GM18502 (cell line): ENCODE measurements around the gene FBXO10.
"Not testable (repeated sequence)": the region's sequence is repeated elsewhere in the genome, so short reads cannot be mapped to it uniquely, and the experiment has no call there.

Source experiments
- ATAC-seq: cut with Tn5 transposase; IDR thresholded peaks from one replicate; pipeline ENCODE4 v1.9.1; 2021; ENCODE audit warnings: mild to moderate bottlenecking; ENCODE audit not compliant: unreplicated experiment, poor library complexity

The FBXO10 gene

GRCh38 chr9:37515620-37516258, 60.4 kb downstream of the FBXO10 start:
- no peak for ATAC-seq

DNA sequence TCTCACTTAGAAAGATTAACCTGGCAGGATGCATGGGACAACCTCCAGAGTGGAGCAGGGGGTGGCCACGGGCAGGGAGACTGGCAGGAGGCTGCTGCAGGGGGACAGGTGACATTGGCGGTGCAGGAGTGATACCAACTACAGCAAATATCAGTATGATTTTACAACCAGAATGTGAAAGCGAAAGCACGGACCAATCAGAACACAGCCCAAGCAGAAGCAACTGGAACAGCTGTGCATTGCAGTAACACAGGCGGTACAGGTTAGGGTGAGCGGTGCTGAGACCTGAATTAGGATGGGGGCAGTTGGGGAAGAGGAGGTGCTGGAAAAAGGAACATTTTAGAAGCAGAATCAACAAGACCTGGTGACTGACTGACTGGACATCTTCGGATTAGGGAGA, 61.2 kb downstream of the FBXO10 start:
- ATAC-seq: no peak

GRCh38 chr9:37514415-37514814, 61.8 kb downstream of the FBXO10 start:
- not testable (repeated sequence) for ATAC-seq

DNA sequence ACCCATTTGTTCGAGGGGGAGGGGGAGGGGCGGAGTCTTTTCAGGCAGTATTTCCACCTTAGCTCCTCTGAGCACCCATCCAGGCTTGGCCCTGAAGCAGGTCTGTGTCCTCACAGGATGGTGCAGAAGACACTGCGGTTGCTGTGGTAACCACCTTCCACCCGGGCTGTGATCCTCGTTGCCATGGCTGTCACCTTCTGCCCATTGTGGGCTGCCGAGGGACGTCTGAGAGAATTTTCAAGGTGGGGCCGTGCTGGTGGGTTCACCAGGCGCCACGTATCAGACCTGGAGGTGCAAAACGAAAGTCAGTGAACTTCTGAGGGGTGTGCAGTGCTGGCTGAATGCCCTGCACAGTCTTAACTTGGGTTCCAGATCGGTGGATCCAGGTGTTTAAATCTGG, 63.7 kb downstream of the FBXO10 start:
- no peak for ATAC-seq

GRCh38 chr9:37511016-37512010, 64.9 kb downstream of the FBXO10 start:
- ATAC-seq: no peak

GRCh38 chr9:37510053-37510452, 66.1 kb downstream of the FBXO10 start:
- not testable (repeated sequence) for ATAC-seq

DNA sequence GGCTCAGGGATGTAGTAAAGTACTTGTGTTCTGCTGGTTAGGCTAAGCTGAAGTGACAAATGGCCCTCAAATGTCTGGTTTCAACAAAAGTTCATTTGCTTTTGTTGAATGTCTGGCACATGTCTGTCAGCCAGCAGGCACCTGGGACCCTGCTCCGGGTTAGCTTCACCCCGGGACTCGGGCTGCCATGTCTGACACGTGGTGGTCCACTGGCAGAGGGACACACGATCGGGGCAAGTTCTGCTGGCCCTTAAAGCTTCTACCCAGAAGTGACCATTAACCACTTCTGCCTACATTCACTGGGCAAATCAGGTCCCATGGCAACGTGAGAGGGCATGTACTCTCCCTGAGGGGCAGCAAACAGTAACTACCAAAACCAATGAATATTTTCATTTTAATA, 66.6 kb downstream of the FBXO10 start:
- ATAC-seq: no peak

DNA sequence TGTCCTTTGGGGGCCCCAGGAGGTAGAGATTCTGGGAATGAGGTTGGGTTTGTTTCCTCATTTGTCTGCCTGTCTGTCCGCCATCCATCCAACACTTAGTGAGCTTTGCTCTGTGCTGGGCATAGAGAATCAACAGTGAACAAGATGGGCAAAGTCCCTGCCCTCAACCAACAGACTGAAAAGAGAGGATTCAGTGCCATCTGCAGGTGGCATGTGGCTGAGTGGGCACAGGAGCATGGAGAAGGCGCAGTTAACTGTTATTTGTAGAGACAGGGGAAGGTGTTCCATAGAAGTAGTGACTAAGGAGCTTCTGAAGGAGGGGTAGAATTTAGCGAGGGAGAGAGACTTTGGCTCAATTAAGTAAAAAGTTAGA, 67.4 kb downstream of the FBXO10 start:
- no peak for ATAC-seq

DNA sequence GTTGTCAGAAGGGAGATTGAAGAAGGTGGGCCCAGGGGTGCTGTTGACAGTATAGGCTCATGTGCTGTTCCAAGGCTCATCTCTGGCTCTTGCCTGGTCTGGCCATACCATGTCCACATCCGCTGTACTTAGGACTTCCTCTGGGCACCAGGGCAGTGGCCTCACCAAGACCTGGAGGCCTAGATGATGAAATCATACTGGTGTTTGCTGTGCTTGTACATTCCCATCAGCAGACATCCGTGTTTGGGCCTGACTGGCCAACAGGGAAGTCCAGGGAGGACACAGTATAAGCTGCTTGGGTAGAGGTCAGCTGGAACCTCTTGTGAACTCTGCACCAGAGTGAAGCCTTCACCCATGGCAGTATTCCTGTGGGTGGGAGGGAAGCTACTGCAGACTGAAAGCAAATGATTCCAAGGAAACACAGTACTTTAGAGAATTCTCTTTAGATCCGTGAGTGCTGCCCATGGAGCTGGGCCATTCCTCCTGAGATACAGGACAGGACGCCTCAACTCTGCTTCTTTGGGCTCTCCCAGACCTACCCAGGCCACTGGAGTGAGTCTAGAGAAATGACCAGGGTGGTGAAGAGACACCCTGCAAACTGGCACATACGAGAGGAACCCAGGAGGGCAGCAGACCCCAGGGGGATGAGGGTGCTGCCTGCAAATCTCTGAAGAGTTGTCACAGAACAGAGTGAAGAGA, 67.9 kb downstream of the FBXO10 start:
- ATAC-seq: no peak

DNA sequence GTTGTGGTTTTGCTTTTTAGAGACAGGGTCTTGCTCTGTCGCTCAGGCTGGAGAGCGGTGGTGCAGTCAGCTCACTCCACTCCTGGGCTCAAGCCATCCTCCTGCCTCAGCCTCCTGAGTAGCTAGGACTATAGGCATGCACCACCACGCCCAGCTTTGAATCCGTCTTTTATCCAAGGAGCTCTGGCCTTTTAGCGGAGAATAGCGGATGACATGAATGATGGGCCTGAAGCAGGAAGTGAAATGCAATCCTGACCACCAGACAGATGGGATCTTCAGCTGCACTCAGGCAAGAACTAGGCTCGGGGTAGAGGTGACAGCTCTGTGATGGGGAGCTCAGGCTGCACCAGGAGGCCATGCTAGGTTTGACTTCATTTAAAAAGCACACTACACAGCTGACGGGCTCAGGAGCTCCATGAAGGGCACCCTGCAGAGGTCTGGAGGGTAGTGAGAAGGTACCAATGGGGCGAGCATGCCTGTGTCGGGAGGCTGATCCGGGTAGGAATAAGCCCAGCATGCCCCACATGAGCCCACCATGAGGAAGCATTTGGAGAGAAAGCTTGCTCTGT, 68.5 kb downstream of the FBXO10 start:
- no peak for ATAC-seq

GRCh38 chr9:37504605-37505004, 71.6 kb downstream of the FBXO10 start:
- ATAC-seq: no peak

DNA sequence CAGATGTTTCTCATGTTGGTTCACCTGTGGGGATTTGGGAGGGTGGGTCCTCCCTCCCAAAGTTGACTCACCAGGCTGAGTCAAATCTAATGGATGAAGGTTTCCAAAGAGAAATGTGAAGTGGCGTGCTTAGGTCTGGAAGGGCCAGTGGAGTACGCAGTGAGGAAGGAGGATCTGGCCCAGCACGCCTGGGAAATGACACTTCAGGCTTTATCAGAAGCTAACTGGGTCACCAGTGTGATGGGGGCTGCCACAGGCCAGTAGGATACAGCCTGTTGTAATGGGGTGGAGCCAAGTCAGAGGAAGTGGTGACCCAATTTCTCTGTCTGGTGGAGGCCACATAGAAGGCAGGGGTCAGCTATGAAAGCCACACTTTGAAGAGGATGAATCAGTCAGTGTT, 72.4 kb downstream of the FBXO10 start:
- no peak for ATAC-seq

- no peak for ATAC-seq
These were observed 74.1 kb downstream of the FBXO10 start for GRCh38 chr9:37501957-37502596.

GRCh38 chr9:37499297-37499696, 76.9 kb downstream of the FBXO10 start:
- ATAC-seq: no peak

GRCh38 chr9:37498457-37498856, 77.7 kb downstream of the FBXO10 start:
- ATAC-seq: no peak

GRCh38 chr9:37497320-37497719, 78.9 kb downstream of the FBXO10 start:
- ATAC-seq: no peak

DNA sequence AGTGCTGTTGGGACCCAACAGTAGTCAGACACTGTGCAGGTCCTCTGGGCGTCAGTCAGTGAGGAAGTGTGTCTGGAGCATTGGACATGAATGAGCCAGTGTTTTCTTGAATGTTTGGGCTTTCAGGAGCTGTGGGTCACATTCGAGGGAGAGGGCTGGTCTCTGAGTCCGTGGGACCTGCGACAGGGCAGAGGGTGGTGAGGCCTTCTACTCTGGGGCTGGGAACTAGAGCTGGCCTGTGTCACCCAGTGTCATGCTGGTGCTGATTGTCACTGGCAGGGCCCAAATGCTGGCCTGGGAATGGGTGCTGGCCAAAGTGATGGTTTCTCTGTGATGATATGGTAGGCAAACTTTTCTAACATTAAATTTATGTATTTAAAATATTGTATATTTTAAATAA, 80.2 kb downstream of the FBXO10 start:
- no peak for ATAC-seq

- no peak for ATAC-seq
These were observed 80.6 kb downstream of the FBXO10 start for GRCh38 chr9:37495571-37495970.

DNA sequence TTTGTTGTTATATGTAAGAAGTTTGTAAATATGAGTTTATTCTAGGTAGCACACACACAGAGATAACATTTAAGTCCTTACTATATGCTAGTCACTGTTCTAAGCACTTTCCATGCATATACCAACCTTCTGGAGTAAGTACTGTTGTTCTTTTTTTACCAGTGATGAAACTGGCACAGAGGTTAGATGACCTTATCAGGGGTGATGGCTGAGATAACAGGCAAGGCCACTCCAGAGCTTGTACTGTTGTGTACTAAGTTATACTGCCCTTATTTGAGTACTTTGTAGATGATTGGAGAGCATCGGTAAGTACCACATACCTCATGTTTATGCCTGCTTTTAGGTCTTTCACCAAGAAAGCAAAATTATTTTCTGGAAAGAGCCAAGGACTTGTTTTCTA, 84.2 kb downstream of the FBXO10 start:
- ATAC-seq: no peak
